SHP77 (cell line): Measurements from ENCODE around the gene TMEM109.
"Not testable (repeated sequence)": the region's sequence is repeated elsewhere in the genome, so short reads cannot be mapped to it uniquely, and the experiment has no call there.

Experiments used
- DNase-seq, 2 experiments: peaks; one replicate each; lab custom pipeline; 2025; lab: John Stamatoyannopoulos, UW

TMEM109 gene

DNA sequence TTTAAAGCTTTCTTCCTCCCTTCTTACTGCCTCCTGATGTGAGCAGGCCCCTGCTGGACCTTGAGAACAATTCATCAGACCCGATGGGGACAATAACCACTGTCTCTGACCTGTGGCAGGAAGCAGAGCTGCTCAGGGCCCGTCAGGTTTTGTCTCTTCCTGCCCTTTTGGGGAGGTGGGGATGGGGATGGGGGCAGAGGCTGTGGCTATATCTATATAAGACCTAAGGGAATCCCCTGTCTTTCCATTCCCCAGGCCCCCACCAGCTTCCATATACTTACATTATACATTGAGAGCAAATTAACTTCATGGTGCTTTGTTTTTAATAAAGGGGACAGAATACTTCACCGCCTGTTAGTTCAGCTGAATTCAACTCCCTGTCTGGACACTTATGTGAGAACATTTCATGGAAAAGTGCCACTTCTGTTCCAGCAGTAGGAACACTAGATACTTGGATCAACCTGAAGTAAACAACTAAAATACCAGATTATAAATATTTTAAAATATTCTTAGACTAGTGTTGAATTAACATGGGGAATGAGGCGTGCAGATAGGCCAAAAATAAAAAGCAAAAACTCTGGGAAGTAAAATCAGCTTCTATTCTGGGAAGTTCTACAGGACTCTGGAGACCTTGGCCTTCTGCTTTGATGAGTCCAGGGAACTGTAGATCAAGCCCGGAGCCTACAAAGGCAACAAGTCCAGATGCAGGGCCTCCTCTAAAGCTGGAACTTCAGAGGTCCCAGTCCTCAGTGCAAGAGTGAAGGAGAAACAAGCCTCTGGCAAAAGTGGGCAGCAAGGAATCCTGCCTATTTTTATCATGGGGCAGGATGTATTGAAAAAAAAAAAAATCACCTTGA, 35.5 kb upstream of the TMEM109 start:
- DNase-seq, result no peak

GRCh38 chr11:60879104-60879503, 34.9 kb upstream of the TMEM109 start:
- DNase-seq, result no peak

DNA sequence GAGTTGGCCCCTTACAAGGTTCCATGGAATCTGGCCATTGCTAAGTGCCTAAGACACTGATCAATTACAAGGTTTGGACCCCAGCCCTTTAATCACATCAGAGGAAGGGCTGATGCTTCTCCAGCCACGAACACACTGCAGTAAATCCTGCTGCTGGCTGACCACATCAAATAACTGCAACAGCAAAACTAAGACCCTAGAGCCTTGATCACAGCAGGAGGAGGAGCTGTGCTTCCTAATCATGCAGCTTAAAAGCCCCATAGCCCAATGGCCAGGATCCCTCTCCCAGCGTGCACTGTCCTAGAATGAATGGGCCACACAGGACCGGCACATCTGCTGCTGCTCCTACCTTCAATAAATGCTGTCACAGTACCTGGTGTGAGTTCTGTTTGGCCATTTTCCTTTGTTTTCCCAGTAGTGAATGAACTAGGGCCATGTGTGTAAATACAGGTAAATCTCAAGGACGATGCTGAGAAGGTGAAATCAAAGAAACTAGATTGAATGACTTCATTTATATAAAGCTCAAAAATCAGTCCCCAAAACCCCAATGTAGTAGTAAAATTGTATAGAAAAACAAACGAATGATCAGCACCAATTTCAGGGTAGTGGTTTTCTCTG, 33.9 kb upstream of the TMEM109 start:
- no peak for DNase-seq

DNA sequence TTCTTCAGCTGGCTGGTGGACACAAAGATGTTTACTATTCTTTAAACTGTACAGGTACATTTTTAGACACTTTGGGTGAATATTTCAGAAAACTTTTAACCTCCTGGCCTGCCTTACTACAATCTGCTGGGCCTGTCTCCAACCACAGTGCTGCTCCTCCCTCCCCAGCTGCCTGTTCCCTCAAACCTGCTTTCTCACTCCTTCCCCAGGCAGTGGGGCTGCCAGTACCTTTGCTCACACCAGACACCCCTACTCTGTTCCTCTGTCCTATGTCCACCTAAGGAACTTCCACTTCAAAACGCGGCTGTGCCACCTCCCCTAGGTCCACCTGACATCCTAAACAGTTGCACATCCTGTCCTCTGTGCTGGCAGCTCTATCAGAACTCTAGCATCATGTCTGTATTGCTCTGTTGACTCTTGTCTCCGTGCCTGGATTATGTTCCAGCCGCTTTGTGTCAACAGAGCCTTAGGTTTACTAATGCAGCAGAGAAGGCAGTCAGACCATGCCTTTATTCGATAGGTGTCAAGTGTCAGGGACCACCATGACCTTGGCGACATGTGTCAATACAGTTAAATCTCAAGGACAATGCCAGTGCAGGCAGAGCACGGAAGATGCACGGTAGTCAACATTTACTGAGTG, 33.2 kb upstream of the TMEM109 start:
- DNase-seq, result peak; percentile 29 to 53

- peak; percentile 41 to 44 for DNase-seq
Measured at GRCh38 chr11:60887556-60887955, 26.4 kb upstream of the TMEM109 start.

- no peak for DNase-seq
Measured at GRCh38 chr11:60889869-60890311, 24.1 kb upstream of the TMEM109 start.

DNA sequence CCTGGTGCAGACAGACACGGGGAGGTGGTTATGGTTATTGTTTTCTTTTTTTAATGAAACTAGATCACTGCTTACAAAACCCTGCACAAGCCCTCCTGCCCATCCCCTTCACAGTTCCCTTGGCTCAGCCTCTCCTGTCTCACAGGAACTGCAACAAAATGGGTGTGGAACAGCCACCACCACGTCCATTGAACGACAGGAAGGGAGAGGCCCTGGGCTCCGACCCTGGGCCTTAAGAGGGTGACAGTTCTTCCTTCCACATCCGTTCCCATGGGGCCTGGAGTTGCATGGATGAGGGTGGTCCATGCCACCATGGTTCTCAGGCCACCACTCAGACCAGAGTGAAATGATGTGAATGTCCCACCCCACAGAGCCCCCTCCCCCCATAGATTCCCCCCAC, 23.3 kb upstream of the TMEM109 start:
- DNase-seq, result no peak

- no peak for DNase-seq
Measured at GRCh38 chr11:60891103-60891741, 22.7 kb upstream of the TMEM109 start.

GRCh38 chr11:60895687-60896086, 18.3 kb upstream of the TMEM109 start:
- no peak for DNase-seq

GRCh38 chr11:60897496-60897895, 16.5 kb upstream of the TMEM109 start:
- DNase-seq, result no peak

DNA sequence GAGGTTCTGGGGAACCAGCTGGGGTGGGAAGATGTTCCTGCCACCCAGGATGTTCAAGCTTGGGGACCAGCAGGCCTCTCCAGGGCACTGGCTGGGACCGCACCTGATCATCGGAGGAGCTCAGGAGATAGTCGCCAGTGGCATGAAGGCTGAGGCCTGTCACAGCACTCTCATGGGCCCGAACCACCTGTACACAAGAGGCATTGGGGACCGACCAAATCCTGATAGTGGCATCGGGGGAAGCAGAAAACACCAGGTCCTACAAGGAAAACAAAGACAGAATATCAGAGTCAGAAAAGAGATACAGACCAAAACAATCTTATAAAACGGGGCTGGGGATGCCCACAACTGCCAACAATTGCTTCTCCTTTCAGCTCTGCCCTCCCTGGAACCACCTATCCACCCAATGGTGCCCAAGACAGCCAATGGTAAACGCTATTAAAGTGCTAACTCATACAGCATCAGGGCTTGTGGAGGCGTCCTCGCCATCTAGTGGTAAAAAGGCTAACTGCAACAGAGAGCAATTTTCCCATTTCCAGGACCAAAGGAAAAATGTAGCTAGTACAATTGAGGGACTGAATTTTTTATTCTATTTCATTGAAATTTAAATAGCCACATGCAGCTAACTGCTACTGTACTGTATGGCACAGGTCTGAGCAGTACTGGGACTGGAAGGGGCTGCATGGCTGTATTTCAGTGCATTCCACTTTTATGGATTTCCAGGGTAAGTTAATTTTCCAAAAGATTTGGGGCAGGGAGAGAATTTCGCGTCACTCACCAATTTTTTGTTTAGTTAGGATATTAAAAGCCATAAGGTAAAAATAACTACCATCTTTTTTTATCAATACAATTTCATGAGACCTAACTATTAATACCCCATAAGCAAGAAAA, 14.7 kb upstream of the TMEM109 start:
- DNase-seq, result peak in 1 of 2 experiments; percentile 3

- DNase-seq, result no peak
Measured at GRCh38 chr11:60899977-60900376, 14.0 kb upstream of the TMEM109 start.

DNA sequence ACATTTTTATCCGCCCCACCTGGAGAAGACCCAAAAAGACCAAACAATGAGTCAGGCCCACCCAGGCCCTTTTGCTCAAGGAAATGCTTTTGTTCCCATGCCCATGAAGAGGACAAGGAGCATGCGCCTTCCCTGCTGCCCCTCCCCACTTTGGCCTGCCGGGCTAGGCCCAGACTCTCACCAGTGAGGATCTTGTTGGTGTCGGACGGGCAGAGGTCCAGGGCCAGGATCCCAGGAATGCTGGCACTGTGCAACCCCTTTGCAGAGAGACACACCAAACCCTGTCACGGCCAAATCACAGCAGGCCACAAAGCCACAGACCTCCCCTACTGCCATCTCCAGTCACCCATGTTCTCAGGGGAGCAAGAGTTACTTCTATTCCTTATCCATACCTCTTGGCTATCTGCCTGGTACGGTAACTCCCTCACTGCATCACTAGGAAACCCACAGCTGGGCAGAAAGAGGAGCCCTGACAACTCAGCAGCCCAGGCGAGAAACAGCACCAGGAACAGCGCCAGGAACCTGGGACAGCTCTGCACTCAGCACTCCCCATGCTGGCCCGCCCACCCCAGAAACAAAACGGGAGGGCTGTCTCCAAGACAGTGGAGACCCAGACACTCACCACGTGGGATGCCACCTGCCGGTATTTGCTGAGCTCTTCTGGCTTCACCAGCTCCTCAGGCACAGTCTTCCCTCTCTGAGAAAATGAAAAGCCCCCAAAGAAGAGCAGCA, 13.1 kb upstream of the TMEM109 start:
- DNase-seq, result no peak

DNA sequence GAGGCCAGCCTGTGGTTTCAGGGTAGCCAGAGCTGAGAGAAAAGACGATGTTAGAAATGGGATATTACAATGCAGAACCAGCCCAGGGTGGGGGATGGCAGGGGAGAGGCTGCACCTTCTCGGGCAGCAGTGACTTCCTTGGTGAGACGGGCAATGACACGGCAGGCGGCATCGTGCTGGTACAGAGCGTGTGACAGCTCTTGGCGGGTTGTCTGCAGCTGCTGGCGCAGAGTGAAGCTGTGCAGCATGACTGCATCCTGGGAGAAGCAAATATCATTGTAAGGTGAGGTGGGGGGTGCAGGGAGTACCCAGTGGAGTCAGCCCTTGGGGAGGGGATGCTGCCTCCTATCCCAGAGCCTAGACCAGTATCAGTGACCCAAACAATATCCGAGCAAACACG, 11.3 kb upstream of the TMEM109 start:
- DNase-seq, result no peak

GRCh38 chr11:60905047-60905446, 8.9 kb upstream of the TMEM109 start:
- no peak for DNase-seq

GRCh38 chr11:60905551-60906113, 8.3 kb upstream of the TMEM109 start:
- DNase-seq, result no peak

DNA sequence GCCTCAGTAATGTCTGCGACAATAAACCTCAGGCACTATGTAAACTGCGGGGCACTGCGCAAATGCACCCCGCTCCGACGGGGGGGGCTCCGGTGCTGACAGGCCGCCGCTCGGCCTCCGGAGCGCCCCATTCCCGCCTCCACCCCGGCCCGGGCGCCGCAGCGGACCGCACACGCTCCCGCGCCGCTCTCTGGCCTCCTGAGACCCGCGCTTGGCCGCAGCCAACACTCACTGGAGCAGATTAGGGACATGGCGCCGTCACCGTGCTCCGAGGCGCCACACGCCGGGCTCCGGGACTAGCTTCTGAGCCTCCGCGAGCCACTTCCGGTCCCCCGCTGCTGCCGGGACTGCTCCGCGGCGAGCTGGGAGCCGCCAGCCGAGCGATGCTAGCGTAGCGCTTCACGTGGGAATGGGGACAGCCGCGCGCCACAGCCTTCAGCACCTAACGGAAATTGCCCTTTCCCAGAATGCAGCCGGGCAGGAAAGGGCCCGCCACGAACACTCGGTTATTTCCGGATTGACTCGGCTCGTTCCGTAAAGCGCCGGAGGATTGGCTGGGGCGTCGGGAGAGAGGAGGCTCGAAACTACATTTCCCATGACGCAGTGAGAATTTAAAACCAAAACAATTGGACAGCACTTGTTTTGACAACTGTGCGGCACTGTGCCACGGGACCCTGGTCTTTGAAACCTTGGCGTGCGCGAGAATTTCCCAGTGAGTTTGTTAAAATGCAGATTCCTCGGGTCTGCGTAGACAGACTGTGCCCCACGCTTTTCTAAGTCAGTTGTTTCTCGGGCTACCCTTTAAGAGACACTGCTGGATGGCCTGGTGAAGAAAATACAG, 7.6 kb upstream of the TMEM109 start, which contains the start of gene PRPF19:
Gene PRPF19 (minus strand): TSS at position 454 of the 841 bp plus-strand sequence. CDS start 203 bp downstream, at position 251.
- peak; percentile 82 to 83 for DNase-seq

GRCh38 chr11:60908803-60909202, 5.2 kb upstream of the TMEM109 start:
- no peak for DNase-seq

DNA sequence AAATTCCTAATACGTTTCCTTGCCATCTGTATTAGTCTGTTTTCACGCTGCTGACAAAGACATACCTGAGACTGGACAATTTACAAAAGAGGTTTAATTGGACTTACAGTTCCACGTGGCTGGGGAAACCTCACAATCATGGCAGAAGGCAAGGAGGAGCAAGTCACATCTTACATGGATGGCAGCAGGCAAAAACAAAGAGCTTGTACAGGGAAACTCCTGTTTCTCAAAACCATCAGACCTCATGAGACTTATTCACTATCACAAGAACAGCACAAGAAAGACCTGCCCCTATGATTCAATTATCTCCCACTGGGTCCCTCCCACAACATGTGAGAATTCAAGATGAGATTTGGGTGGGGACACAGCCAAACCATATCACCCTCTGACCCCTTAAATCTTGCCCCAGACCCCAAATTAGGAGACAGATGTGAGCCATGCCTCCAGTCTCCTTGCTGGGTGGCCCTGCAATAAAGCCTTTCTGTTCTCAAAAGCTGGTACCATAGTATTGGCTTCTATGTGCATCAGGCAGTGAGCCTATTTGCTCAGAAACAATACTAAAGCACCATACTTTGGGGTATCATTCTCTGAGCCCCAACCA, 4.2 kb upstream of the TMEM109 start:
- not testable (repeated sequence) for DNase-seq
